ENCODE measurements around the gene RAD51B. TPM values are rescaled to one million over a fixed set of nuclear protein-coding genes. Genes with fewer than 3 reads are reported as not detected.

The RAD51B gene
- total and polyA plus RNA-seq, 9 of the 15 experiments (the other 6 are each of a cell fraction or from before 2014, with no cell fraction given), result 8.5 to 17.3 (median 11.3) TPM

DNA sequence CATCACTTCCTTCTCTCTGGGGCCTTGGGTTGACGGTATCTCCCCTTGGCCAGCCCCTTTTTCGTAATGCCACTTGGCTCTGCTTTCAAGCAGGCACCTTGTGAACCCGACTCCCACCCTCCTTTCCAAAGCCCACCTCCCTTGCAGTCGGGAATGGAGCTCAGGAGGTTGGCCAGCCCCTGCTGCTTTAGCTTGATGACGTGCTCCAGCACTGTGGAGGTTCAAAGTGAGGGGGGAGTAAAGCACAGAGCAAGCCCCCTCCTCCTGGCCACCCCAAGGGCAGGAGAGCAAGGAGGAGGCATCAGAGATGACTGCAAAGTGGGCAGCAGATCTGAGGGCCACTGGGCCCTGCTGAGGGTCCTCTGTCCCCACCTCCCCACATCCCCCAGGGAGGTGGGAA lies 869.9 kb downstream of the RAD51B start:
- ChIA-PET POLR2A (no interaction called here), CTCF (ENCODE audit: low intra/inter-chr PET ratio) (no interaction called here)
- Histone ChIP-seq H4K20me1 (replicated peaks; ENCODE audit: control insufficient read depth, insufficient read depth, low read length) (no peaks in the 10 kb centered on the region), H3K9me1 (ENCODE audit: control insufficient read depth, insufficient read depth, low read length) (no peaks in the 10 kb centered on the region), H3K9ac (ENCODE audit: insufficient read depth in 1 of 2, low read depth in 2 of 2, low read length in 2 of 2) (no peak overlapping the region), H3K4me2 (ENCODE audit: insufficient read depth, low read length) (no peak overlapping the region), H3K27ac (ENCODE audit: extremely low read depth, low read depth, low read length) (no peak overlapping the region), H3K79me2 (ENCODE audit: control insufficient read depth, insufficient read depth, low read length) (no peaks in the 10 kb centered on the region), H2AFZ (ENCODE audit: low read depth, low read length) (no peak overlapping the region), H3K27me3 (ENCODE audit: control insufficient read depth in 2 of 2, insufficient read depth in 2 of 2, low read length in 2 of 2) (peaks cover 0 to 14% of the 10 kb centered on the region in 2 experiments; a peak in 1 of 5 replicates), H3K36me3 (ENCODE audit: control insufficient read depth, insufficient read depth, low read length) (no peaks in the 10 kb centered on the region), H3K4me1 (replicated peaks in 1 of 2; ENCODE audit: control insufficient read depth in 2 of 2, insufficient read depth in 2 of 2, low read length in 2 of 2) (peaks cover 0 to 4% of the 10 kb centered on the region in 2 experiments; a peak in 1 of 5 replicates), H3K4me3 (no peak overlapping the region), H3K9me3 (replicated peaks; ENCODE audit: control insufficient read depth, insufficient read depth, low read depth, low read length) (no peaks in the 10 kb centered on the region)
- 6% methylated on average over 3 of the region's 5 CpGs for WGBS (ENCODE audit: insufficient coverage, low coverage, missing lambda C conversion rate)
- no peak for DNase-seq (ENCODE audit: extremely low read depth in 1 of 4, low spot score in 3 of 4)
- TF ChIP-seq ZNF174 (CRISPR knock-in tag; IDR thresholded peaks at IDR 0.05) (no peak), MXI1 (IDR thresholded peaks at IDR 0.05; ENCODE audit: low read depth, low read length) (no peak), PPARD (CRISPR knock-in tag; IDR thresholded peaks at IDR 0.05) (no peak)
- TF ChIP-seq, protein P1, sequence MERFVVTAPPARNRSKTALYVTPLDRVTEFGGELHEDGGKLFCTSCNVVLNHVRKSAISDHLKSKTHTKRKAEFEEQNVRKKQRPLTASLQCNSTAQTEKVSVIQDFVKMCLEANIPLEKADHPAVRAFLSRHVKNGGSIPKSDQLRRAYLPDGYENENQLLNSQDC (CRISPR knock-in tag; IDR thresholded peaks at IDR 0.05), result no peak
- no peak for ATAC-seq
- in situ Hi-C loops (cut with MboI) (no loop called here), intact Hi-C loops (cut with micrococcal nuclease) (no loop called here)
- BruUV-seq (replicated peaks), result no TSS peak
- FAIRE-seq, result no peak

DNA sequence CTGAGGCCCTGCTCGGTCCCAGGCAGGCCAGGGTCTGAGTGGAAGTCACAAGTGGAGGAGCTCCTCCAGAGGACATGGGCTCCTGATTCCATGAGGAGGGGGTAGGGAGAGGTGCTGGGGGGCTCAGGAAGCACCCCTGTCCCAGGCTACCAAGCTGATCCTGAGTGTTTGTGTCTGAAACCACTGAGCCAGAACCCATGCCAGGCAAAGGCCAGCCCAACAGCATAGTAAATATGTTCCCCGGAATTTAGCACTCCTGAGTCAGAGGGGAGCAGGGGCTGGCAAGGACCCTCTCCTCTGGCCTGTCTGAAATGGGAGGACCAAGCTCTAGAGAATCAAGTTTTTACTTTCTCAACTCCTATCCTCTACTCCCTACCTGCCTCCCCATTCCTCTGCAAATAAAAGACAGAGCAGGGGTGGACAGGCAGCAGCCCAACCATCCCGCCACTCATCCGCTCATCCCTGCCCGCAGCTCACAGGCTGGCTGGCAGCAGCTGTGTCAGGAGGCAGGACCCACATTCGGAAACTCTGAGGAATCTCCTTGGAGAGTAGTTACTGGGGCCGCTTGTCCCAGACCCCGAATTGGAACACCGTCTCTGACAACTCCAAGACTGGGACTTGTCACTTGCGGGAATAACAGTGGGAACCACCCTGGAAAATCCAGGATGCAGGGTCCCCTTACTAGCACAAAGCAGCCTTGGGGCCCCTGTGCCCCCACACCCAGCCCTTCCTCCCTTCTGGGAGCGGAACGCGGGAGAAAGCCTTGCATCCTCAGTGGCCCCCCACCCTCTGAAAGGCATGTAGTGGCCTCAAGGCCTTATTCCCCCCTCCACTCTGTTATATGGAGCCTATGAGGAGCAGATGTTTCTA lies 870.7 kb downstream of the RAD51B start:
- H2AFZ ChIP-seq (ENCODE audit: low read depth, low read length), result no peak overlapping the region
- DNase-seq (ENCODE audit: extremely low read depth in 1 of 4, low spot score in 3 of 4), result no peak
- in situ Hi-C loops (cut with MboI) (no loop called here), intact Hi-C loops (cut with micrococcal nuclease) (no loop called here)
- H3K9me1 ChIP-seq (ENCODE audit: control insufficient read depth, insufficient read depth, low read length), result no peaks in the 10 kb centered on the region
- H3K4me3 ChIP-seq, result no peak overlapping the region
- FAIRE-seq, result no peak
- peaks cover 0 to 14% of the 10 kb centered on the region in 2 experiments; a peak in 1 of 5 replicates for H3K27me3 ChIP-seq (ENCODE audit: control insufficient read depth in 2 of 2, insufficient read depth in 2 of 2, low read length in 2 of 2)
- H3K27ac ChIP-seq (ENCODE audit: extremely low read depth, low read depth, low read length), result no peak overlapping the region
- no peaks in the 10 kb centered on the region for H3K79me2 ChIP-seq (ENCODE audit: control insufficient read depth, insufficient read depth, low read length)
- ChIA-PET CTCF (ENCODE audit: low intra/inter-chr PET ratio) (no interaction called here), POLR2A (no interaction called here)
- ATAC-seq, result no peak
- peaks cover 0 to 3% of the 10 kb centered on the region in 2 experiments; a peak in 1 of 5 replicates for H3K4me1 ChIP-seq (replicated peaks in 1 of 2; ENCODE audit: control insufficient read depth in 2 of 2, insufficient read depth in 2 of 2, low read length in 2 of 2)
- H4K20me1 ChIP-seq (replicated peaks; ENCODE audit: control insufficient read depth, insufficient read depth, low read length), result no peaks in the 10 kb centered on the region
- no peaks in the 10 kb centered on the region for H3K9me3 ChIP-seq (replicated peaks; ENCODE audit: control insufficient read depth, insufficient read depth, low read depth, low read length)
- H3K4me2 ChIP-seq (ENCODE audit: insufficient read depth, low read length), result no peak overlapping the region
- BruUV-seq (replicated peaks), result no TSS peak
- H3K36me3 ChIP-seq (ENCODE audit: control insufficient read depth, insufficient read depth, low read length), result no peaks in the 10 kb centered on the region
- no peak overlapping the region for H3K9ac ChIP-seq (ENCODE audit: insufficient read depth in 1 of 2, low read depth in 2 of 2, low read length in 2 of 2)
- WGBS (ENCODE audit: insufficient coverage, low coverage, missing lambda C conversion rate), result 29% methylated on average over 6 of the region's 13 CpGs
- no peak for TF ChIP-seq TGIF2 (CRISPR knock-in tag; IDR thresholded peaks at IDR 0.05)
- no peak for TF ChIP-seq HMGN3 (IDR thresholded peaks at IDR 0.05; ENCODE audit: borderline replicate concordance, extremely low read depth, insufficient read length, low read depth, low read length)
- no peak for TF ChIP-seq ARHGAP35 (IDR thresholded peaks at IDR 0.05; ENCODE audit: partially characterized antibody)

Measured in K562 (cell line).